Measurements from ENCODE around the gene PCBD2.

GRCh38 chr5:134948911-134949310 lies 44.0 kb downstream of the PCBD2 start:
- TF ChIP-seq CTCF (IDR thresholded peaks at IDR 0.05; ENCODE audit: low read length) (no peak), EZH2 (IDR thresholded peaks at IDR 0.05; ENCODE audit: borderline replicate concordance, low read length) (no peak)
